ENCODE measurements around the gene OR8B3. TPM values are rescaled to one million over a fixed set of nuclear protein-coding genes. Genes with fewer than 3 reads are reported as not detected.
"Not testable (repeated sequence)": the region's sequence is repeated elsewhere in the genome, so short reads cannot be mapped to it uniquely, and the experiment has no call there.

The OR8B3 gene
- total RNA-seq, 1 donor from 2014 or later, result not detected

DNA sequence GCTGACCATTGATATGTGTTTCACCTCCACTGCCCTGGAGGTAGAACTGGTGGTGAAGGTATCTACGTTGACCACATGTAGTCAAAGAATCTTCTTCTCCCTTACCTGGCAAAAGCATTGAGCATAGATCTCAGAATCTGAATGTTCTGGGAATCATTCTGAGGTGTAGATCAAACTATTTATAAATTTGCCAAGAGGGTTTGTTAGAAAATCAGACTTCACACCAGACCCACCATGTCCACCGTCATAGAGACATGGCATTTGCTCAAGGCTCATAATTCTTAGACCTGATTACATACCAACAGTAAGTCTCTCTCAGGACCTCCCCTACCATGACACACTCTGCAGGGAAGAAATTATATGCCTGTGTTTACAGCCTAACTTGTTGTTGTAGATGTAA is 14.4 kb downstream of the OR8B3 start, which contains the start of gene OR8B2:
TSS of gene OR8B2 (minus strand) at position 101 of the 400 bp plus-strand sequence. CDS start 1,156 bp downstream, outside the sequence.
- Histone ChIP-seq H3K9ac (ENCODE audit: low read length) (no peak within 1 kb of the TSS), H3K4me2 (ENCODE audit: low read length) (no peak within 1 kb of the TSS), H3K79me2 (ENCODE audit: insufficient read depth, low read length) (no peaks in the 10 kb centered on the region), H3K4me3 (ENCODE audit: insufficient read depth, low read depth, low read length) (no peak within 1 kb of the TSS), H3K27me3 (ENCODE audit: insufficient read depth, low read length) (no peaks in the 10 kb centered on the region), H3K36me3 (ENCODE audit: insufficient read depth, low read length) (no peaks in the 10 kb centered on the region), H2AFZ (ENCODE audit: low read depth, low read length) (no peak within 1 kb of the TSS), H4K20me1 (ENCODE audit: insufficient read depth, low read length) (no peaks in the 10 kb centered on the region), H3K27ac (ENCODE audit: low read depth, low read length) (no peak within 1 kb of the TSS), H3K9me3 (ENCODE audit: insufficient read depth, low read depth, low read length) (no peaks in the 10 kb centered on the region), H3K4me1 (ENCODE audit: insufficient read depth, low read length) (no peaks in the 10 kb centered on the region)
- FAIRE-seq (peak; percentile 82), DNase-seq (ENCODE audit: low read depth) (no peak)
- no peaks in the 10 kb centered on the region for H3K9me3 Mint-ChIP-seq (ENCODE audit: unreplicated experiment)
- H3K27ac Mint-ChIP-seq (ENCODE audit: unreplicated experiment), result no peak within 1 kb of the TSS
- H3K4me1 Mint-ChIP-seq (ENCODE audit: low read depth, unreplicated experiment), result no peaks in the 10 kb centered on the region
- no peak within 1 kb of the TSS for H3K4me3 Mint-ChIP-seq (ENCODE audit: unreplicated experiment)
- H3K36me3 Mint-ChIP-seq (ENCODE audit: low read depth, unreplicated experiment), result no peaks in the 10 kb centered on the region
- H3K27me3 Mint-ChIP-seq (ENCODE audit: low read depth, unreplicated experiment), result no peaks in the 10 kb centered on the region
- TF ChIP-seq EZH2 (IDR thresholded peaks at IDR 0.05; ENCODE audit: insufficient read depth, low read length), result no peak
- TF ChIP-seq, protein P1, sequence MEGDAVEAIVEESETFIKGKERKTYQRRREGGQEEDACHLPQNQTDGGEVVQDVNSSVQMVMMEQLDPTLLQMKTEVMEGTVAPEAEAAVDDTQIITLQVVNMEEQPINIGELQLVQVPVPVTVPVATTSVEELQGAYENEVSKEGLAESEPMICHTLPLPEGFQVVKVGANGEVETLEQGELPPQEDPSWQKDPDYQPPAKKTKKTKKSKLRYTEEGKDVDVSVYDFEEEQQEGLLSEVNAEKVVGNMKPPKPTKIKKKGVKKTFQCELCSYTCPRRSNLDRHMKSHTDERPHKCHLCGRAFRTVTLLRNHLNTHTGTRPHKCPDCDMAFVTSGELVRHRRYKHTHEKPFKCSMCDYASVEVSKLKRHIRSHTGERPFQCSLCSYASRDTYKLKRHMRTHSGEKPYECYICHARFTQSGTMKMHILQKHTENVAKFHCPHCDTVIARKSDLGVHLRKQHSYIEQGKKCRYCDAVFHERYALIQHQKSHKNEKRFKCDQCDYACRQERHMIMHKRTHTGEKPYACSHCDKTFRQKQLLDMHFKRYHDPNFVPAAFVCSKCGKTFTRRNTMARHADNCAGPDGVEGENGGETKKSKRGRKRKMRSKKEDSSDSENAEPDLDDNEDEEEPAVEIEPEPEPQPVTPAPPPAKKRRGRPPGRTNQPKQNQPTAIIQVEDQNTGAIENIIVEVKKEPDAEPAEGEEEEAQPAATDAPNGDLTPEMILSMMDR (IDR thresholded peaks at IDR 0.05; ENCODE audit: insufficient read depth, low read depth, low read length), result no peak

DNA sequence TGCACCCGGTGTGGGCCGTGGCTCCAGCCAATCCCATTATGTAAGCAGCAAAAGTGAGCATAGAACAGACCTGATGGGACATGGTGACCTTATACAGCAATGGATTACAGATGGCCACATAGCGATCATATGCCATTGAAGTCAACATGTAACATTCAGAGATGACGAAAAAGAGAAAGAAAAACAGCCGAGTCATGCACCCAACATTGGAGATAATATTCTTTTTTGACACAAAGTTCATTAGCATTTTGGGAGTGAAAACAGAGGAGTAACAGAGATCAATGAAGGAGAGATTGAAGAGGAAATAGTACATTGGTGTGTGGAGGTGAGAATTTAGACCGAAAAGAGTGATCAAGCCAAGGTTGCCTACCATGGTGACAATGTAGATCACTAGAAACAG is 16.0 kb downstream of the OR8B3 start:
- H3K27ac Mint-ChIP-seq (ENCODE audit: unreplicated experiment); H3K4me3 ChIP-seq (ENCODE audit: insufficient read depth, low read depth, low read length); DNase-seq (ENCODE audit: low read depth); H3K27ac ChIP-seq (ENCODE audit: low read depth, low read length); H3K9me3 Mint-ChIP-seq (ENCODE audit: unreplicated experiment); H3K27me3 ChIP-seq (ENCODE audit: insufficient read depth, low read length); FAIRE-seq; H3K36me3 Mint-ChIP-seq (ENCODE audit: low read depth, unreplicated experiment); H3K9ac ChIP-seq (ENCODE audit: low read length); H3K79me2 ChIP-seq (ENCODE audit: insufficient read depth, low read length); H3K36me3 ChIP-seq (ENCODE audit: insufficient read depth, low read length); H2AFZ ChIP-seq (ENCODE audit: low read depth, low read length); H3K4me3 Mint-ChIP-seq (ENCODE audit: unreplicated experiment); H3K4me1 ChIP-seq (ENCODE audit: insufficient read depth, low read length); H3K4me1 Mint-ChIP-seq (ENCODE audit: low read depth, unreplicated experiment); H3K27me3 Mint-ChIP-seq (ENCODE audit: low read depth, unreplicated experiment); H3K9me3 ChIP-seq (ENCODE audit: insufficient read depth, low read depth, low read length); H3K4me2 ChIP-seq (ENCODE audit: low read length); H4K20me1 ChIP-seq (ENCODE audit: insufficient read depth, low read length): not testable (repeated sequence)

DNA sequence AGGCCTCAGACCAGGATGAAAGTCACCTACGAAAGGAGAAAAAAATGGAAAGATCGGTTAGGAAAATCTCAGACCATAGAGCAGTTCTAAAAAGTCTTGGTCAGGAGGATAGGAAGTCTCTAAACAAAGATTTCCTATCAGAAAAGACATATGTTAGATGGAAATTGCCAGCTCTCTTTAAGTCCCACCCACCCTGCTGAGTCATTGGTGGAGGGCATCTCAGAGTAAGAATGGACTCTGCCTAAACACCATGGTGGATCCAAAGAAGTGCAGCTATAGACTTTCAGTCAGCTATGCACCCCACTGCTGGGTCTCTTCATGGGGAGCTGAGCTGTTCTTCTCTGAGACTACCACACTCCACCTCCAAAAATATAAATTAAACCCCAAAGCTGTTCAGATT is 18.2 kb downstream of the OR8B3 start:
- no peaks in the 10 kb centered on the region for H3K27me3 ChIP-seq (ENCODE audit: insufficient read depth, low read length)
- Mint-ChIP-seq H3K36me3 (ENCODE audit: low read depth, unreplicated experiment) (no peaks in the 10 kb centered on the region), H3K4me3 (ENCODE audit: unreplicated experiment) (no peak overlapping the region), H3K27ac (ENCODE audit: unreplicated experiment) (no peak overlapping the region), H3K27me3 (ENCODE audit: low read depth, unreplicated experiment) (no peaks in the 10 kb centered on the region), H3K9me3 (ENCODE audit: unreplicated experiment) (no peaks in the 10 kb centered on the region), H3K4me1 (ENCODE audit: low read depth, unreplicated experiment) (no peaks in the 10 kb centered on the region)
- no peaks in the 10 kb centered on the region for H3K36me3 ChIP-seq (ENCODE audit: insufficient read depth, low read length)
- H3K27ac ChIP-seq (ENCODE audit: low read depth, low read length), result no peak overlapping the region
- FAIRE-seq (no peak), DNase-seq (ENCODE audit: low read depth) (no peak)
- H3K4me1 ChIP-seq (ENCODE audit: insufficient read depth, low read length), result no peaks in the 10 kb centered on the region
- no peak for TF ChIP-seq EZH2 (IDR thresholded peaks at IDR 0.05; ENCODE audit: insufficient read depth, low read length)
- TF ChIP-seq, protein P1 (IDR thresholded peaks at IDR 0.05; ENCODE audit: insufficient read depth, low read depth, low read length), result no peak
- H3K4me2 ChIP-seq (ENCODE audit: low read length), result no peak overlapping the region
- H3K79me2 ChIP-seq (ENCODE audit: insufficient read depth, low read length), result no peaks in the 10 kb centered on the region
- no peaks in the 10 kb centered on the region for H3K9me3 ChIP-seq (ENCODE audit: insufficient read depth, low read depth, low read length)
- no peak overlapping the region for H3K9ac ChIP-seq (ENCODE audit: low read length)
- H4K20me1 ChIP-seq (ENCODE audit: insufficient read depth, low read length), result no peaks in the 10 kb centered on the region
- no peak overlapping the region for H2AFZ ChIP-seq (ENCODE audit: low read depth, low read length)
- H3K4me3 ChIP-seq (ENCODE audit: insufficient read depth, low read depth, low read length), result no peak overlapping the region

Data from astrocyte (in vitro differentiated cells and primary cell).